Activated CD8-positive, alpha-beta T cell treated with anti-CD3 and anti-CD28 coated beads for 36 hours (primary cell): ENCODE results near the gene NPC2. TPM values are rescaled to one million over a fixed set of nuclear protein-coding genes. Genes with fewer than 3 reads are reported as not detected.
"Not testable (repeated sequence)": the region's sequence is repeated elsewhere in the genome, so short reads cannot be mapped to it uniquely, and the experiment has no call there.

Source experiments
- ATAC-seq: fragments of 200-7000 bp; cut with Tn5 transposase; one replicate; pipeline ENCODE4 v1.10.0; 2021; ENCODE audit warnings: mild to moderate bottlenecking, moderate library complexity
- CTCF ChIA-PET: fragments of 350-600 bp; sonication (Branson Sonifier 250); formaldehyde crosslinking; loops from one replicate; lab custom pipeline; 2021; ENCODE audit warnings: antibody characterized with exemption; lab: Charles Lee
- POLR2A ChIA-PET: fragments of 350-600 bp; sonication (Branson Sonifier 250); formaldehyde crosslinking; loops from one replicate; lab custom pipeline; 2021; ENCODE audit warnings: antibody characterized with exemption; lab: Charles Lee
- DNase-seq: peaks from one replicate; pipeline ENCODE4 v3.0.0-alpha.2; 2020
- H3K27ac Mint-ChIP-seq: one replicate; pipeline ENCODE4 v1.8.0; 2021; ENCODE audit warnings: mild to moderate bottlenecking, mixed read lengths
- H3K27me3 Mint-ChIP-seq: one replicate; pipeline ENCODE4 v1.8.0; 2021; ENCODE audit warnings: mixed read lengths
- H3K36me3 Mint-ChIP-seq: one replicate; pipeline ENCODE4 v1.8.0; 2021; ENCODE audit warnings: low read depth, mixed read lengths
- H3K4me1 Mint-ChIP-seq: one replicate; pipeline ENCODE4 v1.8.0; 2021; ENCODE audit warnings: low read depth, mixed read lengths
- H3K4me3 Mint-ChIP-seq: one replicate; pipeline ENCODE4 v1.8.0; 2021; ENCODE audit warnings: mild to moderate bottlenecking, moderate library complexity, mixed read lengths
- H3K9me3 Mint-ChIP-seq: one replicate; pipeline ENCODE4 v1.8.0; 2021; ENCODE audit warnings: mixed read lengths
- CTCF ChIP-seq: fragments of 200-600 bp; IDR thresholded peaks from one replicate; pipeline ENCODE4 v1.8.0; 2022; ENCODE audit warnings: antibody characterized with exemption, mild to moderate bottlenecking
- intact Hi-C: fragments of 100-400 bp; cut with micrococcal nuclease; formaldehyde crosslinking; loops from one replicate; pipeline ENCODE4 v1.10.0; 2022
- total RNA-seq, 2 experiments: library from RNA; stranded (reverse); gene quantifications; one replicate each; pipeline ENCODE4 v1.2.3, GENCODE V29; 2021

The NPC2 gene
- total RNA-seq, 2 experiments from 2014 or later: 19.1 to 21.0 TPM

- H3K4me3 Mint-ChIP-seq: no peak overlapping the region
Measured at GRCh38 chr14:74538411-74539391, 45.6 kb upstream of the NPC2 start.

GRCh38 chr14:74536336-74536735 lies 43.2 kb upstream of the NPC2 start:
- POLR2A ChIA-PET, CTCF ChIA-PET, H3K27me3 Mint-ChIP-seq, H3K27ac Mint-ChIP-seq, ATAC-seq, H3K9me3 Mint-ChIP-seq, H3K36me3 Mint-ChIP-seq, H3K4me3 Mint-ChIP-seq, intact Hi-C loops, H3K4me1 Mint-ChIP-seq, DNase-seq: not testable (repeated sequence)

More at GRCh38 chr14:74538411-74539391, 45.6 kb upstream of the NPC2 start:
- ATAC-seq (no peak), DNase-seq (no peak)
- no peak for TF ChIP-seq CTCF
- intact Hi-C loops: no loop called here
- CTCF ChIA-PET: interaction anchor here (1.0 kb wide), 1 partner anchor 20 kb away, joined by 3 read pairs; no protein-coding TSS in a partner anchor
- no peaks in the 10 kb centered on the region for H3K27me3 Mint-ChIP-seq
- H3K36me3 Mint-ChIP-seq: no peaks in the 10 kb centered on the region
- H3K4me1 Mint-ChIP-seq: no peaks in the 10 kb centered on the region
- POLR2A ChIA-PET: interaction anchor here (0.6 kb wide), 1 partner anchor 263 kb away, joined by 3 read pairs; no protein-coding TSS in a partner anchor
- H3K9me3 Mint-ChIP-seq: no peaks in the 10 kb centered on the region
- H3K27ac Mint-ChIP-seq: no peak overlapping the region

- Mint-ChIP-seq H3K4me1 (peaks cover 2% of the 10 kb centered on the region), H3K27me3 (no peaks in the 10 kb centered on the region), H3K27ac (no peak overlapping the region), H3K9me3 (no peaks in the 10 kb centered on the region), H3K4me3 (no peak overlapping the region), H3K36me3 (no peaks in the 10 kb centered on the region)
- TF ChIP-seq CTCF: no peak
- DNase-seq: no peak
- ChIA-PET CTCF (no interaction called here), POLR2A (no interaction called here)
- intact Hi-C loops: no loop called here
- ATAC-seq: no peak
Measured at GRCh38 chr14:74535756-74536325, 42.7 kb upstream of the NPC2 start.

GRCh38 chr14:74533576-74533975 lies 40.5 kb upstream of the NPC2 start:
- Mint-ChIP-seq H3K27me3 (no peaks in the 10 kb centered on the region), H3K27ac (no peak overlapping the region), H3K4me3 (no peak overlapping the region), H3K36me3 (no peaks in the 10 kb centered on the region), H3K9me3 (no peaks in the 10 kb centered on the region), H3K4me1 (peaks cover 2% of the 10 kb centered on the region)
- ChIA-PET CTCF (no interaction called here), POLR2A (no interaction called here)
- intact Hi-C loops: no loop called here
- no peak for ATAC-seq
- no peak for TF ChIP-seq CTCF
- DNase-seq: no peak

- no peak for TF ChIP-seq CTCF
- intact Hi-C loops: no loop called here
- ChIA-PET CTCF (no interaction called here), POLR2A (no interaction called here)
- DNase-seq (no peak), ATAC-seq (no peak)
- Mint-ChIP-seq H3K36me3 (no peaks in the 10 kb centered on the region), H3K9me3 (no peaks in the 10 kb centered on the region), H3K27ac (no peak overlapping the region), H3K27me3 (no peaks in the 10 kb centered on the region), H3K4me1 (peaks cover 2% of the 10 kb centered on the region), H3K4me3 (no peak overlapping the region)
Measured at GRCh38 chr14:74532246-74532645, 39.1 kb upstream of the NPC2 start.
